Activated CD4-positive, CD25-positive, alpha-beta regulatory T cell (primary cell): Measurements from ENCODE around the gene CATSPERD.

Experiments
- DNase-seq, 4 experiments: peaks; one replicate each; lab custom pipeline; 2025; lab: John Stamatoyannopoulos, UW

Gene CATSPERD

GRCh38 chr19:5806133-5806489 is 85.7 kb downstream of the CATSPERD start:
- DNase-seq = no peak

GRCh38 chr19:5806905-5807304 is 86.5 kb downstream of the CATSPERD start:
- DNase-seq = no peak

GRCh38 chr19:5808120-5808816 is 87.8 kb downstream of the CATSPERD start:
- DNase-seq = no peak

GRCh38 chr19:5809053-5809452 is 88.6 kb downstream of the CATSPERD start:
- no peak for DNase-seq

GRCh38 chr19:5809469-5809868 is 89.0 kb downstream of the CATSPERD start:
- no peak for DNase-seq

- DNase-seq = no peak
These were observed 90.7 kb downstream of the CATSPERD start for GRCh38 chr19:5811117-5811516.

GRCh38 chr19:5814123-5814851 is 93.8 kb downstream of the CATSPERD start:
- no peak for DNase-seq

- no peak for DNase-seq
These were observed 94.4 kb downstream of the CATSPERD start for GRCh38 chr19:5814852-5815246.

GRCh38 chr19:5817218-5817617 is 96.8 kb downstream of the CATSPERD start:
- no peak for DNase-seq

GRCh38 chr19:5818594-5818993 is 98.2 kb downstream of the CATSPERD start:
- DNase-seq = no peak

- DNase-seq = no peak
These were observed 100.3 kb downstream of the CATSPERD start for GRCh38 chr19:5820785-5821184.

GRCh38 chr19:5821521-5822180 is 101.2 kb downstream of the CATSPERD start:
- no peak for DNase-seq

- no peak for DNase-seq
These were observed 101.9 kb downstream of the CATSPERD start for GRCh38 chr19:5822181-5822844.

- no peak for DNase-seq
These were observed 103.3 kb downstream of the CATSPERD start for GRCh38 chr19:5823579-5824281.

GRCh38 chr19:5824751-5825150 is 104.3 kb downstream of the CATSPERD start:
- no peak for DNase-seq

- DNase-seq = no peak
These were observed 104.7 kb downstream of the CATSPERD start for GRCh38 chr19:5825178-5825577.

- no peak for DNase-seq
These were observed 106.3 kb downstream of the CATSPERD start for GRCh38 chr19:5826531-5827341.

- no peak for DNase-seq
These were observed 107.0 kb downstream of the CATSPERD start for GRCh38 chr19:5827342-5827890.

- peak; percentile 83 to 87 (median 85) for DNase-seq
These were observed 107.6 kb downstream of the CATSPERD start for GRCh38 chr19:5827891-5828660.
